Upper lobe of right lung (tissue), 1 donor: Measurements from ENCODE around the gene RAN. TPM values are rescaled to one million over a fixed set of nuclear protein-coding genes. Genes with fewer than 3 reads are reported as not detected.

ENCODE experiments used
- ATAC-seq: fragments of 200-7000 bp; cut with Tn5 transposase; one replicate; pipeline ENCODE4 v1.9.1; 2020; ENCODE audit warnings: mild to moderate bottlenecking, moderate library complexity
- DNase-seq: peaks from one replicate; pipeline ENCODE4 v3.0.0-alpha.2; 2020
- H3K27ac ChIP-seq: fragments of 200-600 bp; one replicate; pipeline ENCODE4 v1.8.0; 2022
- H3K27me3 ChIP-seq: fragments of 200-600 bp; one replicate; pipeline ENCODE4 v1.8.0; 2022; ENCODE audit warnings: mild to moderate bottlenecking
- H3K36me3 ChIP-seq: fragments of 200-600 bp; one replicate; pipeline ENCODE4 v1.8.0; 2022
- H3K4me1 ChIP-seq: fragments of 200-600 bp; one replicate; pipeline ENCODE4 v1.8.0; 2022
- H3K4me3 ChIP-seq: fragments of 200-600 bp; one replicate; pipeline ENCODE4 v1.8.0; 2022; ENCODE audit warnings: mild to moderate bottlenecking
- H3K9me3 ChIP-seq: fragments of 200-600 bp; one replicate; pipeline ENCODE4 v1.8.0; 2022
- intact Hi-C: fragments of 100-400 bp; cut with DNase I; formaldehyde crosslinking; loops from one replicate; pipeline ENCODE4 v1.11.0; 2022
- total RNA-seq: library from RNA; stranded (reverse); fragmentation: NEBNext Ultra II Directional; extraction: Animal tissue kit (Norgen Biotek cat#: 25700); gene quantifications from one replicate; pipeline ENCODE4 v1.2.1, GENCODE V29; 2021
- TF ChIP-seq, protein P1 (sequence below): fragments of 200-600 bp; IDR thresholded peaks from one replicate; pipeline ENCODE4 v1.8.0; 2022; ENCODE audit warnings: antibody characterized with exemption
- donor health status: DM: no; HTN: yes; CAD: no; lungs with severe emphysema.

RAN gene
- total RNA-seq, 1 donor from 2014 or later = 310 TPM

DNA sequence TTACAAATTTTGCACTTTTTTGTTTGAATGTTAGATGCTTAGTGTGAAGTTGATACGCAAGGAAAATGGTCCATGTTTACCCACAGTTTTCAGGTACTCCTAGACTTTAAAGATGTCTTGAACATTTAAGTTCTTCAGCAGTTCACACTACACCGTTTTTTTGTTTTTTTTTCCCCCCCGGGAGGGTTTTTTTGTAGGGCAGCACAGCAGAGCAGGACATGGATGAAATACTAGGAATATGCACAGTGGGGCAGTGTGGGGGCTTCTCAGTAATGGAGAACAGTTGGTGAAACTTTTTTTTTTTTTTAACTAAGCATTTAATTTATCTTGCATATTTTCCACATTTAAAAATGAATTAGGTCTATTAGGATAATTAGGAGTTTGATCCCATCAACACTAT is 4.9 kb downstream of the RAN start:
- H3K9me3 ChIP-seq = no peaks in the 10 kb centered on the region
- DNase-seq = no peak
- peaks cover 45% of the 10 kb centered on the region for H3K36me3 ChIP-seq
- TF ChIP-seq, protein P1, sequence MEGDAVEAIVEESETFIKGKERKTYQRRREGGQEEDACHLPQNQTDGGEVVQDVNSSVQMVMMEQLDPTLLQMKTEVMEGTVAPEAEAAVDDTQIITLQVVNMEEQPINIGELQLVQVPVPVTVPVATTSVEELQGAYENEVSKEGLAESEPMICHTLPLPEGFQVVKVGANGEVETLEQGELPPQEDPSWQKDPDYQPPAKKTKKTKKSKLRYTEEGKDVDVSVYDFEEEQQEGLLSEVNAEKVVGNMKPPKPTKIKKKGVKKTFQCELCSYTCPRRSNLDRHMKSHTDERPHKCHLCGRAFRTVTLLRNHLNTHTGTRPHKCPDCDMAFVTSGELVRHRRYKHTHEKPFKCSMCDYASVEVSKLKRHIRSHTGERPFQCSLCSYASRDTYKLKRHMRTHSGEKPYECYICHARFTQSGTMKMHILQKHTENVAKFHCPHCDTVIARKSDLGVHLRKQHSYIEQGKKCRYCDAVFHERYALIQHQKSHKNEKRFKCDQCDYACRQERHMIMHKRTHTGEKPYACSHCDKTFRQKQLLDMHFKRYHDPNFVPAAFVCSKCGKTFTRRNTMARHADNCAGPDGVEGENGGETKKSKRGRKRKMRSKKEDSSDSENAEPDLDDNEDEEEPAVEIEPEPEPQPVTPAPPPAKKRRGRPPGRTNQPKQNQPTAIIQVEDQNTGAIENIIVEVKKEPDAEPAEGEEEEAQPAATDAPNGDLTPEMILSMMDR = no peak
- no peak overlapping the region for H3K27ac ChIP-seq
- intact Hi-C loops = no loop called here
- peaks cover 14% of the 10 kb centered on the region for H3K4me1 ChIP-seq
- ATAC-seq = no peak
- H3K4me3 ChIP-seq = no peak overlapping the region
- no peaks in the 10 kb centered on the region for H3K27me3 ChIP-seq

DNA sequence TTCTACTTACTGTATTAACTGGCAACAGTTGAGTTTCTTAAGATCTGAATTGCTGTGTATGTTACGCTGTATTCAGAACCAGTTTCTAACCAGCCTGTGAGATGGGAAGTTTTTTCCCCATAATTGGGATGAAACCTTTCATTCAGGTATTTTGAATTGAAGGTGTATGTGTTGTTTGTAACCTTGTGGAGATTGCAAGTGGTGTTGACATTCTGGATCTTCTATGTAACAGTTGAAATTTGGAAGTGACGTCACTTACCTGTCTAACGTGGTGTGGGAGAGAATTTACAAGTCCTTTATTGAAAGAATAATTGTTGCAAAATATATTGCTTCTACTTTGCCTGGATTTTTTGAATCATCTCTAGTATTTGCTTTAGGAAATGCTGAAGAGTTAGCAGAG is 5.5 kb downstream of the RAN start:
- intact Hi-C loops = no loop called here
- H3K27me3 ChIP-seq = no peaks in the 10 kb centered on the region
- peaks cover 45% of the 10 kb centered on the region for H3K36me3 ChIP-seq
- ATAC-seq (no peak), DNase-seq (no peak)
- no peak overlapping the region for H3K4me3 ChIP-seq
- H3K27ac ChIP-seq = no peak overlapping the region
- peaks cover 14% of the 10 kb centered on the region for H3K4me1 ChIP-seq
- no peaks in the 10 kb centered on the region for H3K9me3 ChIP-seq
- TF ChIP-seq, protein P1 = no peak

GRCh38 chr12:130878193-130879185 is 6.6 kb downstream of the RAN start:
- no peak for ATAC-seq

GRCh38 chr12:130879212-130879686 is 7.4 kb downstream of the RAN start:
- Histone ChIP-seq H3K27me3 (no peaks in the 10 kb centered on the region), H3K9me3 (no peaks in the 10 kb centered on the region), H3K4me3 (no peak overlapping the region), H3K36me3 (peaks cover 34% of the 10 kb centered on the region), H3K4me1 (no peaks in the 10 kb centered on the region), H3K27ac (no peak overlapping the region)
- ATAC-seq (peak; percentile 30), DNase-seq (no peak)
- intact Hi-C loops = no loop called here
- TF ChIP-seq, protein P1 = no peak

More at GRCh38 chr12:130878193-130879185, 6.6 kb downstream of the RAN start:
- Histone ChIP-seq H3K4me1 (peaks cover 6% of the 10 kb centered on the region), H3K4me3 (no peak overlapping the region), H3K27me3 (no peaks in the 10 kb centered on the region), H3K27ac (no peak overlapping the region), H3K9me3 (no peaks in the 10 kb centered on the region), H3K36me3 (peaks cover 42% of the 10 kb centered on the region)
- TF ChIP-seq, protein P1 = no peak
- no peak for DNase-seq
- intact Hi-C loops = no loop called here

DNA sequence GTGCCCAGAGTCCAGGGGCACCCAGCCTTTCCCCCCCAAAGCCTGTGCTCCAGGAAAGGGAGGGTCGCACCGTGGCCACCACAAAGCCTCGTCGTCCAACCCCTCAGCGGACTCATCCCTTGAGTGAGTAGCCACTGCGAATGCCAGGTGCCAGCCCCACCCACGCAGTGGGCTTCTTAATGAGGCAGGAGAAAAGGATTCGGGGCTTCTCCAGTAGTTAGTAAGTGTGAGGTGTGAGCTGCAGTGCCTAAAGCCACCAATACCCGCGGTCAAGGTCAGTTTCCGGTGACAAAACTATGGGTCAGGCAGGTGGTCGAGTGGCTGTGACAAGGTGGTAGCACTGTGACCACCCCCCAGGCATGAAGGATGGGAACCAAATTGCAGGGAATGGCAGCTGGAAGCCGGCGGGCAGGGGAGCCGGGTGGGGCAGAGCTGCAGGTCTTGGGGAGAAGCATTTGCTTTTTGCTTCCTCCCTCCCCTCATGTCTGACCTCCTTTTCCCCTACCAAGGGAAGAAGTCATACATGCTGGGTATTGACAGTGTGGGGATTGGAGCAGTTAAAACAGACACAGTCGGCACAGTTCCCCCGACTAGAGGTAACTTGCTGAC is 8.0 kb downstream of the RAN start:
- Histone ChIP-seq H3K4me3 (no peak overlapping the region), H3K36me3 (peaks cover 28% of the 10 kb centered on the region), H3K27ac (no peak overlapping the region), H3K9me3 (no peaks in the 10 kb centered on the region), H3K4me1 (no peaks in the 10 kb centered on the region), H3K27me3 (no peaks in the 10 kb centered on the region)
- ATAC-seq = no peak
- intact Hi-C loops = no loop called here
- DNase-seq = no peak
- TF ChIP-seq, protein P1 = no peak
